ENCODE measurements around the gene KLHL3. TPM values are rescaled to one million over a fixed set of nuclear protein-coding genes. Genes with fewer than 3 reads are reported as not detected.
A peak's percentile ranks its signal among the peaks of the same experiment; 100 is the strongest.

KLHL3 gene
- 13.6 and 13.9 TPM in 2 replicates for total RNA-seq
- 7.5 and 8.8 TPM in 2 replicates for polyA plus RNA-seq
- 3.3 and 4.3 TPM in 2 replicates for polyA plus RNA-seq (2011; cell fraction: cytosol; rRNA removed)
- 46.1 and 48.4 TPM in 2 replicates for polyA plus RNA-seq (2011; cell fraction: nucleus; rRNA removed)
- polyA plus RNA-seq (2012) = 4.6 and 5.6 TPM in 2 replicates
- 49.6 and 51.0 TPM in 2 replicates for polyA minus RNA-seq
- 4.9 TPM for polyA minus RNA-seq (2011; cell fraction: cytosol; rRNA and poly(A)+ RNA removed)
- 38.5 and 44.5 TPM in 2 replicates for polyA minus RNA-seq (2011; cell fraction: nucleus; rRNA and poly(A)+ RNA removed)
- percentile 67 among the genes with signal in this experiment for Bru-seq, nascent RNA
- percentile 47 among the genes with signal in this experiment for BruChase-seq, experiment 1, labeled RNA remaining after a 6-hour chase
- percentile 53 among the genes with signal in this experiment for BruChase-seq, experiment 2, labeled RNA remaining after a 2-hour chase
- long read RNA-seq, full-length matches to known transcripts = 3 of 7 reads
- long read RNA-seq, partial matches to known transcripts = 1 of 7 reads
- long read RNA-seq, other reads (novel, unspliced or antisense) = 3 of 7 reads

- Histone ChIP-seq H3K9me1 (replicated peaks; ENCODE audit: control insufficient read depth, extremely low read depth, insufficient read depth, low read length) (no peaks in the 10 kb centered on the region), H2AFZ (ENCODE audit: low read depth, low read length) (peak within 1 kb of the TSS; percentile 96), H3K27ac (ENCODE audit: insufficient read depth, low read depth, low read length) (peak within 1 kb of the TSS; percentile 76), H3K36me3 (ENCODE audit: control insufficient read depth in 2 of 2, extremely low read depth in 1 of 2, insufficient read depth in 2 of 2, low read length in 2 of 2) (no peaks in the 10 kb centered on the region), H3K79me2 (ENCODE audit: control insufficient read depth, insufficient read depth, low read length) (no peaks in the 10 kb centered on the region), H4K20me1 (replicated peaks; ENCODE audit: control insufficient read depth, extremely low read depth, insufficient read depth, low read length) (no peaks in the 10 kb centered on the region), H3K9ac (replicated peaks; ENCODE audit: extremely low read depth, insufficient read depth, low read length) (peak within 1 kb of the TSS; percentile 63), H3K4me3 (replicated peaks in 1 of 3; ENCODE audit: insufficient read depth in 1 of 3, low read depth in 1 of 3, low read length in 3 of 3) (peak within 1 kb of the TSS; percentile 56 to 74 (median 64)), H3K4me1 (ENCODE audit: control insufficient read depth, extremely low read depth, insufficient read depth, low read length) (peaks cover 40% of the 10 kb centered on the region), H3K9me3 (replicated peaks; ENCODE audit: control insufficient read depth, insufficient read depth, low read length) (no peaks in the 10 kb centered on the region), H3K4me2 (ENCODE audit: insufficient read depth, low read length) (peak within 1 kb of the TSS; percentile 95), H3K27me3 (ENCODE audit: control insufficient read depth in 2 of 2, insufficient read depth in 2 of 2, low read length in 2 of 2) (no peaks in the 10 kb centered on the region)
- TF ChIP-seq POLR2A (IDR thresholded peaks at IDR 0.05; ENCODE audit: low read depth, low read length) (peak; percentile 71), CTCF (IDR thresholded peaks at IDR 0.05; ENCODE audit: extremely low read depth in 1 of 2, insufficient read depth in 1 of 2, low read depth in 1 of 2, low read length in 2 of 2) (peak; percentile 16 to 26), MAX (IDR thresholded peaks at IDR 0.05; ENCODE audit: insufficient read depth, insufficient read length) (no peak)
- DNase-seq (ENCODE audit: low read depth, low spot score) (peak; percentile 81), FAIRE-seq (peak; percentile 60)
- CTCF ChIA-PET = interaction anchor here (0.7 to 8.7 kb wide), 17 partner anchors 8 to 106 kb away, joined by 3 to 226 read pairs (median 7); partner anchors contain the start of gene HNRNPA0
- intact Hi-C loops (cut with micrococcal nuclease) = loop anchor here (1.0 to 5.0 kb wide), 3 partner anchors 17 to 173 kb away; no protein-coding TSS in a partner anchor
- BruUV-seq (replicated peaks) = no TSS peak
- POLR2A ChIA-PET = interaction anchor here (0.6 to 1.4 kb wide), 2 partner anchors 13 to 42 kb away, joined by 3 read pairs; no protein-coding TSS in a partner anchor
- dilution Hi-C loops (cut with MboI; ENCODE audit: extremely low pct_ligation_motif_present, low sequenced_read_pairs) = no loop called here
Observed at GRCh38 chr5:137735555-137736284, at the start of gene KLHL3. Gene KLHL3, minus strand, starts transcription at chr5:137736089. Its CDS starts 443 bp downstream, at chr5:137735646.

Measured in endothelial cell of umbilical vein (primary cell).